ENCODE results near the gene ITPR1.

ITPR1 gene

DNA sequence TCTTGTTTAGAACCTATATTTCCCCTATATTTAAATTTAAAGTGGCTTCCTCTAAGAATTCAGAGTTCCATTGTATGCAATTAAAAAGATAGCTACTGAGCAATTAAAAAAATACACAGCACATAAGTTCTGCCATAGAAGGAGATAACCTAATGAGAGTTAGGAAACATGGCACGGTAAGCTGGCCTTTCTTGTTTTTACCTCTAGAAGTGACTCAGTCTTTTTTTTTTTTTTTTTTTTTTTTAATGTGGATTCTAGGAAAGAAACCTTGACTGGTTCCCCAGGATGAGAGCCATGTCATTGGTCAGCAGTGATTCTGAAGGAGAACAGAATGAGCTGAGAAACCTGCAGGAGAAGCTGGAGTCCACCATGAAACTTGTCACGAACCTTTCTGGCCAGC lies 343.4 kb downstream of the ITPR1 start:
- no peak overlapping the region for H3K4me3 ChIP-seq (ENCODE audit: low read depth, low read length)
- no peak overlapping the region for H3K9ac ChIP-seq (ENCODE audit: low read depth, low read length)
- no peaks in the 10 kb centered on the region for H3K4me1 ChIP-seq (ENCODE audit: control insufficient read depth, insufficient read depth, low read length)

GRCh38 chr3:4837374-4837930 lies 344.3 kb downstream of the ITPR1 start:
- Histone ChIP-seq H3K9ac (ENCODE audit: low read depth, low read length) (no peak overlapping the region), H3K27me3 (ENCODE audit: control insufficient read depth, insufficient read depth, low read length) (no peaks in the 10 kb centered on the region), H3K36me3 (ENCODE audit: control insufficient read depth, insufficient read depth, low read length) (no peaks in the 10 kb centered on the region), H3K4me1 (ENCODE audit: control insufficient read depth, insufficient read depth, low read length) (no peaks in the 10 kb centered on the region), H3K9me3 (ENCODE audit: control insufficient read depth, insufficient read depth, low read length) (no peaks in the 10 kb centered on the region), H3K4me3 (ENCODE audit: low read depth, low read length) (no peak overlapping the region)

More for the DNA sequence above, 343.4 kb downstream of the ITPR1 start:
- Histone ChIP-seq H3K9me3 (ENCODE audit: control insufficient read depth, insufficient read depth, low read length) (no peaks in the 10 kb centered on the region), H3K27me3 (ENCODE audit: control insufficient read depth, insufficient read depth, low read length) (no peaks in the 10 kb centered on the region), H3K36me3 (ENCODE audit: control insufficient read depth, insufficient read depth, low read length) (no peaks in the 10 kb centered on the region)

DNA sequence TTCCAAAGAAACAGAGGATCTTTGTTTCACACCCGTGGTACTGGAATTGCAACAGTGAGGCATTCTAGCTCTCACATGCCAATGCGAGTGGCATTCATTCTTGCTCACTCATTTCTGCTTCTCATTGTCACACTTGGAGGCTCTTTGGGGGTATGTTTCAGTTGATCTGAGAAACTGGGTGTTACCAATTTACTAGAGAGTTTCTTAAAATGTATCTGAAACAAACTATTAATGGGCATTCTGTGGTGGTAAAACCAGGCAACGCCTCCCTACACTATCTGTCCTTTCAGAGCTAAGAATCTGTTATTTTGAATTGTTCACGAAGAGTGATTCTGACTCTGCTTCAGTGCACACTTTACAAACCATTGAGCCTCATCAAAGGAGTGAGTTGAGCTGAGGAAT lies 345.5 kb downstream of the ITPR1 start:
- no peak overlapping the region for H3K4me3 ChIP-seq (ENCODE audit: low read depth, low read length)
- no peaks in the 10 kb centered on the region for H3K4me1 ChIP-seq (ENCODE audit: control insufficient read depth, insufficient read depth, low read length)
- H3K36me3 ChIP-seq (ENCODE audit: control insufficient read depth, insufficient read depth, low read length): no peaks in the 10 kb centered on the region
- no peak overlapping the region for H3K9ac ChIP-seq (ENCODE audit: low read depth, low read length)
- H3K9me3 ChIP-seq (ENCODE audit: control insufficient read depth, insufficient read depth, low read length): no peaks in the 10 kb centered on the region
- H3K27me3 ChIP-seq (ENCODE audit: control insufficient read depth, insufficient read depth, low read length): no peaks in the 10 kb centered on the region

DNA sequence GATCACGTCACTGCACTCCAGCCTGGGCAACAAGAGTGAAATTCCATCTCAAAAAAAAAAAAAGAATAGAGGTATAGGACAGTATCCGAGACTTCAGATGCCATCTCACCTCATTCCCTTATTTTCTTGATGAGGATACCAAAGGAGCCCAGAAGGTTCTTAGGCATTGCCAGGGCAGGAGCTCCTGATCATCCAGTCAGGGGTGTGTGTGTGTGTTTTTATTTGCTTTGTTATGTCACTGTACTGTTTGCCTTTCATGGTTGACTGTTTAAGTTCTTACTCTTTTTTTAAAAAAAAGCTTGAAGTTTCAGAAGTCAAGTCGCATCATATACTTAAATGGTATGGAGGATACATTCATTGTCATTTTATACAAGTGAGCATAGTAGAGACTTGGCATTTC lies 346.1 kb downstream of the ITPR1 start:
- H3K27me3 ChIP-seq (ENCODE audit: control insufficient read depth, insufficient read depth, low read length): no peaks in the 10 kb centered on the region
- H3K9ac ChIP-seq (ENCODE audit: low read depth, low read length): no peak overlapping the region
- no peak overlapping the region for H3K4me3 ChIP-seq (ENCODE audit: low read depth, low read length)
- no peaks in the 10 kb centered on the region for H3K9me3 ChIP-seq (ENCODE audit: control insufficient read depth, insufficient read depth, low read length)
- H3K4me1 ChIP-seq (ENCODE audit: control insufficient read depth, insufficient read depth, low read length): no peaks in the 10 kb centered on the region
- H3K36me3 ChIP-seq (ENCODE audit: control insufficient read depth, insufficient read depth, low read length): no peaks in the 10 kb centered on the region

GRCh38 chr3:4841225-4841624 lies 348.1 kb downstream of the ITPR1 start:
- H3K9me3 ChIP-seq (ENCODE audit: control insufficient read depth, insufficient read depth, low read length): no peaks in the 10 kb centered on the region
- no peak overlapping the region for H3K4me3 ChIP-seq (ENCODE audit: low read depth, low read length)
- H3K36me3 ChIP-seq (ENCODE audit: control insufficient read depth, insufficient read depth, low read length): no peaks in the 10 kb centered on the region
- H3K9ac ChIP-seq (ENCODE audit: low read depth, low read length): no peak overlapping the region
- no peaks in the 10 kb centered on the region for H3K27me3 ChIP-seq (ENCODE audit: control insufficient read depth, insufficient read depth, low read length)
- no peaks in the 10 kb centered on the region for H3K4me1 ChIP-seq (ENCODE audit: control insufficient read depth, insufficient read depth, low read length)

DNA sequence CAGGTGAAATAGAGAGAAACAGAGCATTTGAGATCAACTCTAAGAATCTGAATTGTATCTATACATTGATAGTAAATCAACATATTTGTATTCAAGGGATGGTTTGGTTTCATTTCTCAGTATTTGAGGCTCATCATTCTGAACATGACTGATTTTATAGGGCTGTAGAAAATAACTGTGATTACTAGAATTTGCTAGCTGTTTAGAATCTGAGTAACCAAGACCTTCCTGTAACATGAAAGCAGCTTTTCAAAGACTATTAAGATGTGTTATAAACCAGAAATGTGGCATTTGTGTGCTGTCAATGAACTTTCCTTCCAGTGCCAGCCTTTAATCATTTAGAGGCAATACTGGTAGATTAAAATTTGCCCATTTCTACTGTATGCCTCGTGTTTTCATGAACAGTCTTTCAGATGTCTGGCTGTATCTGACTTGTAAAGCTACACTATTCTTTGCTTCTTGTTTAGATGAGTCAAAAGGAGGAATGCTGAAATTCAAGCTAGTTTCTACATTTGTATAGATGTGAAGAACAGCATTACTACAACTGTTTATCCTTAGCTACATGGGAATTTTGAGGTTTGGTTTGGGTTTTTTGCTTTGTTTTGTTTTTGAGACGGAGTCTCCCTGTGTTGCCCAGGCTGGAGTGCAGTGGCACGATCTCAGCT lies 348.8 kb downstream of the ITPR1 start:
- Histone ChIP-seq H3K36me3 (ENCODE audit: control insufficient read depth, insufficient read depth, low read length) (no peaks in the 10 kb centered on the region), H3K9me3 (ENCODE audit: control insufficient read depth, insufficient read depth, low read length) (no peaks in the 10 kb centered on the region), H3K4me1 (ENCODE audit: control insufficient read depth, insufficient read depth, low read length) (no peaks in the 10 kb centered on the region), H3K27me3 (ENCODE audit: control insufficient read depth, insufficient read depth, low read length) (no peaks in the 10 kb centered on the region), H3K4me3 (ENCODE audit: low read depth, low read length) (no peak overlapping the region), H3K9ac (ENCODE audit: low read depth, low read length) (no peak overlapping the region)

DNA sequence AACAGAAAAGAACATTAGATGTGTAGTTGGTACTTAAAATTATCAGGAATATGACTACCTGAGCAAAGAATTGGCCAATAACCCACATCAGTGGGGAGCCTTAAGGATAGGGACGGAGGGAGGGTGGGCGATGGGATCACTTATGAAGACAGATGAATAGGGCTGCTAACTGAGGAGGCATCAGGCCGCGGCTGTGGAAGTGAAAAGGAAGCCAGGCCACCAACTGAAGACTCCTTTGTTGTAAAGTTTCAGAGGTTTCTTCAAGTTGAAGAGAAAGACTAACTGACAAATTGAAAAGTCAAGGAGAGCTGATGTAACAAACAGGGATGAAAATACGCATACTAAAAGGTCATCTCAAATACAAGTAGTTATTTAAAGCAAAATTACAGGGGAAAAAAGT lies 350.5 kb downstream of the ITPR1 start:
- no peaks in the 10 kb centered on the region for H3K36me3 ChIP-seq (ENCODE audit: control insufficient read depth, insufficient read depth, low read length)
- no peak overlapping the region for H3K9ac ChIP-seq (ENCODE audit: low read depth, low read length)
- no peaks in the 10 kb centered on the region for H3K4me1 ChIP-seq (ENCODE audit: control insufficient read depth, insufficient read depth, low read length)
- no peaks in the 10 kb centered on the region for H3K9me3 ChIP-seq (ENCODE audit: control insufficient read depth, insufficient read depth, low read length)
- no peaks in the 10 kb centered on the region for H3K27me3 ChIP-seq (ENCODE audit: control insufficient read depth, insufficient read depth, low read length)
- no peak overlapping the region for H3K4me3 ChIP-seq (ENCODE audit: low read depth, low read length)

GRCh38 chr3:4845882-4846281 lies 352.7 kb downstream of the ITPR1 start:
- no peaks in the 10 kb centered on the region for H3K9me3 ChIP-seq (ENCODE audit: control insufficient read depth, insufficient read depth, low read length)
- H3K36me3 ChIP-seq (ENCODE audit: control insufficient read depth, insufficient read depth, low read length): no peaks in the 10 kb centered on the region
- H3K27me3 ChIP-seq (ENCODE audit: control insufficient read depth, insufficient read depth, low read length): no peaks in the 10 kb centered on the region
- no peaks in the 10 kb centered on the region for H3K4me1 ChIP-seq (ENCODE audit: control insufficient read depth, insufficient read depth, low read length)
- no peak overlapping the region for H3K4me3 ChIP-seq (ENCODE audit: low read depth, low read length)
- no peak overlapping the region for H3K9ac ChIP-seq (ENCODE audit: low read depth, low read length)

- no peaks in the 10 kb centered on the region for H3K27me3 ChIP-seq (ENCODE audit: control insufficient read depth, insufficient read depth, low read length)
- H3K4me1 ChIP-seq (ENCODE audit: control insufficient read depth, insufficient read depth, low read length): no peaks in the 10 kb centered on the region
- H3K9me3 ChIP-seq (ENCODE audit: control insufficient read depth, insufficient read depth, low read length): no peaks in the 10 kb centered on the region
- no peak overlapping the region for H3K4me3 ChIP-seq (ENCODE audit: low read depth, low read length)
- no peaks in the 10 kb centered on the region for H3K36me3 ChIP-seq (ENCODE audit: control insufficient read depth, insufficient read depth, low read length)
- no peak overlapping the region for H3K9ac ChIP-seq (ENCODE audit: low read depth, low read length)
Measured at GRCh38 chr3:4846543-4846942, 353.4 kb downstream of the ITPR1 start.

DNA sequence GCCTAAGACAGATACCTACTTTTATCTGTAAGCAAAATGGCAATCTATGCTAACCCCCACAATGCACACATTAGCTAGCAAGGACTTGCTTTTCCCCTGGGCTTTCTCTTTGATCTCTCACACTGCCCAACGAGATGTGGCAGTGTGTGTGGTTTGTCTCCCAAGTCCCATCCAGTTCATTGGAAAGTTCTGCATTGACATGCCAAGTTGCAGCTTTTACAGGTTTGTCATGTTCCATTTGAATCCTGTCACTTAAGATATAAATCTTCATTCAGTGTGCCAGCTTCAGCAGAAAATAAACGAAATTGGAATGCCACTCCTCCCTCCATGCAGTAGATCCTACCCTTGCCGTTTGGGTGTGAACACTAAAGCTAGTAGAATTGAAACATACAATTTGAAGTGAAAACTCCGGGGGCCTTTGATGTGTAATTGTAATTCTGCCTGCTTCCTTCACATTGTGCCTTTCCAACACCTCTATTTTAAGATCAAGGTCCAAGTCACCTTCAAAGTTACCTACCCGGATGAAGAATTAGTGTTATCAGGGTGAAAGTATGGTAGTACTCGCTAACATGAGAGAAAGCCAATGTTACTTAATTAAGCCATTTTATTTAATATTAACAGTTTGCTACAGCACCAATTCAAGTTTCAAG lies 355.2 kb downstream of the ITPR1 start:
- H3K9ac ChIP-seq (ENCODE audit: low read depth, low read length): no peak overlapping the region
- no peak overlapping the region for H3K4me3 ChIP-seq (ENCODE audit: low read depth, low read length)

GRCh38 chr3:4849136-4849535 lies 356.0 kb downstream of the ITPR1 start:
- Histone ChIP-seq H3K4me1 (ENCODE audit: control insufficient read depth, insufficient read depth, low read length) (no peaks in the 10 kb centered on the region), H3K9ac (ENCODE audit: low read depth, low read length) (no peak overlapping the region), H3K4me3 (ENCODE audit: low read depth, low read length) (no peak overlapping the region), H3K36me3 (ENCODE audit: control insufficient read depth, insufficient read depth, low read length) (no peaks in the 10 kb centered on the region), H3K9me3 (ENCODE audit: control insufficient read depth, insufficient read depth, low read length) (no peaks in the 10 kb centered on the region), H3K27me3 (ENCODE audit: control insufficient read depth, insufficient read depth, low read length) (no peaks in the 10 kb centered on the region)

More for the DNA sequence above, 355.2 kb downstream of the ITPR1 start:
- no peaks in the 10 kb centered on the region for H3K4me1 ChIP-seq (ENCODE audit: control insufficient read depth, insufficient read depth, low read length)
- H3K36me3 ChIP-seq (ENCODE audit: control insufficient read depth, insufficient read depth, low read length): no peaks in the 10 kb centered on the region
- H3K9me3 ChIP-seq (ENCODE audit: control insufficient read depth, insufficient read depth, low read length): no peaks in the 10 kb centered on the region
- no peaks in the 10 kb centered on the region for H3K27me3 ChIP-seq (ENCODE audit: control insufficient read depth, insufficient read depth, low read length)

GRCh38 chr3:4849739-4850138 lies 356.6 kb downstream of the ITPR1 start:
- H3K36me3 ChIP-seq (ENCODE audit: control insufficient read depth, insufficient read depth, low read length): no peaks in the 10 kb centered on the region
- no peak overlapping the region for H3K4me3 ChIP-seq (ENCODE audit: low read depth, low read length)
- no peaks in the 10 kb centered on the region for H3K4me1 ChIP-seq (ENCODE audit: control insufficient read depth, insufficient read depth, low read length)
- no peak overlapping the region for H3K9ac ChIP-seq (ENCODE audit: low read depth, low read length)
- no peaks in the 10 kb centered on the region for H3K9me3 ChIP-seq (ENCODE audit: control insufficient read depth, insufficient read depth, low read length)
- no peaks in the 10 kb centered on the region for H3K27me3 ChIP-seq (ENCODE audit: control insufficient read depth, insufficient read depth, low read length)

All from iPS-15b (cell line).